ENCODE results near the gene SLIRP. TPM values are rescaled to one million over a fixed set of nuclear protein-coding genes. Genes with fewer than 3 reads are reported as not detected.

The SLIRP gene
- total RNA-seq, 6 experiments from 2014 or later = 152 to 209 (median 182) TPM

GRCh38 chr14:77717608-77718305, 9.9 kb downstream of the SLIRP start:
- no peaks in the 10 kb centered on the region; the same call in 1 of the 2 replicates for H3K27me3 Mint-ChIP-seq (ENCODE audit: insufficient read depth)
- DNase-seq = no peak
- no peak for TF ChIP-seq CTCF (IDR thresholded peaks at IDR 0.05)
- no peak overlapping the region; the same call in 1 of the 2 replicates for H3K27ac Mint-ChIP-seq
- H3K4me1 Mint-ChIP-seq (ENCODE audit: low read depth) = peaks cover 7% of the 10 kb centered on the region; the same call in 1 of the 2 replicates
- peaks cover 39% of the 10 kb centered on the region for H3K36me3 Mint-ChIP-seq (ENCODE audit: low read depth)
- H3K4me3 Mint-ChIP-seq = no peak overlapping the region
- no peaks in the 10 kb centered on the region for H3K9me3 Mint-ChIP-seq

GRCh38 chr14:77721437-77721836, 13.5 kb downstream of the SLIRP start:
- Mint-ChIP-seq H3K4me3 (no peak overlapping the region), H3K36me3 (ENCODE audit: low read depth) (peaks cover 25% of the 10 kb centered on the region), H3K4me1 (ENCODE audit: low read depth) (no peaks in the 10 kb centered on the region), H3K9me3 (no peaks in the 10 kb centered on the region), H3K27ac (no peak overlapping the region; the same call in 1 of the 2 replicates), H3K27me3 (ENCODE audit: insufficient read depth) (no peaks in the 10 kb centered on the region; the same call in 1 of the 2 replicates)
- no peak for TF ChIP-seq CTCF (IDR thresholded peaks at IDR 0.05)
- DNase-seq = no peak

- no peak for TF ChIP-seq CTCF (IDR thresholded peaks at IDR 0.05)
- H3K27ac Mint-ChIP-seq = peak overlapping the region; percentile 16; the same call in 1 of the 2 replicates
- no peaks in the 10 kb centered on the region for H3K4me1 Mint-ChIP-seq (ENCODE audit: low read depth)
- peaks cover 24% of the 10 kb centered on the region for H3K36me3 Mint-ChIP-seq (ENCODE audit: low read depth)
- no peak overlapping the region for H3K4me3 Mint-ChIP-seq
- DNase-seq = no peak
- no peaks in the 10 kb centered on the region; the same call in 1 of the 2 replicates for H3K27me3 Mint-ChIP-seq (ENCODE audit: insufficient read depth)
- H3K9me3 Mint-ChIP-seq = no peaks in the 10 kb centered on the region
Observed at GRCh38 chr14:77722301-77722700, 14.4 kb downstream of the SLIRP start.

GRCh38 chr14:77730976-77731497, 23.1 kb downstream of the SLIRP start:
- Mint-ChIP-seq H3K4me1 (ENCODE audit: low read depth) (peaks cover 13% of the 10 kb centered on the region), H3K27ac (peak overlapping the region; percentile 61), H3K9me3 (no peaks in the 10 kb centered on the region), H3K4me3 (no peak overlapping the region; the same call in 1 of the 2 replicates), H3K27me3 (ENCODE audit: insufficient read depth) (no peaks in the 10 kb centered on the region), H3K36me3 (ENCODE audit: low read depth) (peaks cover 40% of the 10 kb centered on the region)
- no peak for TF ChIP-seq CTCF (IDR thresholded peaks at IDR 0.05)
- peak; percentile 48 for DNase-seq

- no peak for DNase-seq
- Mint-ChIP-seq H3K27ac (no peak overlapping the region), H3K4me3 (no peak overlapping the region), H3K9me3 (no peaks in the 10 kb centered on the region), H3K36me3 (ENCODE audit: low read depth) (peaks cover 17% of the 10 kb centered on the region), H3K4me1 (ENCODE audit: low read depth) (no peaks in the 10 kb centered on the region; the same call in 1 of the 2 replicates), H3K27me3 (ENCODE audit: insufficient read depth) (no peaks in the 10 kb centered on the region; the same call in 1 of the 2 replicates)
- no peak for TF ChIP-seq CTCF (IDR thresholded peaks at IDR 0.05)
Observed at GRCh38 chr14:77738559-77739250, 30.8 kb downstream of the SLIRP start.

Measured in HFFc6 (cell line).